ENCODE data around the gene HDAC9. TPM values are rescaled to one million over a fixed set of nuclear protein-coding genes. Genes with fewer than 3 reads are reported as not detected.

HDAC9 gene
- total and polyA plus RNA-seq, 2 of the 13 experiments (the other 11 are each of a cell fraction or from before 2014, with no cell fraction given): 0.05 to 0.07 TPM

GRCh38 chr7:19015098-19015497 is 519.5 kb downstream of the HDAC9 start:
- intact Hi-C loops (cut with micrococcal nuclease; ENCODE audit: unreplicated experiment): no loop called here
- 17% methylated on average over 3 of the region's 3 CpGs for WGBS (ENCODE audit: low lambda C conversion rate)
- Histone ChIP-seq H3K27ac (ENCODE audit: extremely low read length, insufficient read depth, low read length) (no peak overlapping the region), H3K9ac (ENCODE audit: insufficient read depth, low read depth, low read length) (no peak overlapping the region), H3K27me3 (ENCODE audit: control insufficient read depth in 1 of 2, insufficient read depth in 2 of 2, low read length in 2 of 2) (no peaks in the 10 kb centered on the region), H3K4me3 (replicated peaks in 1 of 3; ENCODE audit: insufficient read depth in 1 of 3, low read depth in 2 of 3, low read length in 3 of 3) (no peak overlapping the region), H3K4me1 (ENCODE audit: insufficient read depth, low read length) (no peaks in the 10 kb centered on the region), H3K4me2 (ENCODE audit: low read depth, low read length) (no peak overlapping the region), H3K36me3 (replicated peaks in 1 of 2; ENCODE audit: control insufficient read depth in 1 of 2, insufficient read depth in 2 of 2, low read length in 2 of 2) (no peaks in the 10 kb centered on the region), H3K9me3 (ENCODE audit: low read length) (peaks cover 86% of the 10 kb centered on the region), H3K79me2 (ENCODE audit: insufficient read depth, low read length) (no peaks in the 10 kb centered on the region), H4K20me1 (ENCODE audit: insufficient read depth, low read length) (no peaks in the 10 kb centered on the region), H2AFZ (ENCODE audit: low read length) (no peak overlapping the region)
- TF ChIP-seq ZNF746 (CRISPR knock-in tag; IDR thresholded peaks at IDR 0.05): no peak
- no peak for TF ChIP-seq NONO (IDR thresholded peaks at IDR 0.05)
- no peak for TF ChIP-seq NONO (CRISPR knock-in tag; conservative IDR thresholded peaks at IDR 0.05)
- TF ChIP-seq MXD4 (CRISPR knock-in tag; IDR thresholded peaks at IDR 0.05): no peak
- TF ChIP-seq RBM22 (optimal IDR thresholded peaks at IDR 0.05; ENCODE audit: low read length): no peak
- no peak for TF ChIP-seq DZIP1 (CRISPR knock-in tag; IDR thresholded peaks at IDR 0.05)
- no peak for TF ChIP-seq ZNF713 (CRISPR knock-in tag; IDR thresholded peaks at IDR 0.05)
- no peak for TF ChIP-seq MTF1 (CRISPR knock-in tag; IDR thresholded peaks at IDR 0.05)
- no peak for TF ChIP-seq SIX4 (CRISPR knock-in tag; IDR thresholded peaks at IDR 0.05)
- no peak for TF ChIP-seq FOXP1 (IDR thresholded peaks at IDR 0.05)
- no peak for TF ChIP-seq FOXP1 (CRISPR knock-in tag; IDR thresholded peaks at IDR 0.05)
- in situ Hi-C loops (cut with HindIII; ENCODE audit: extremely low pct_ligation_motif_present, low pct_unique_long_range_greater_than_20kb): no loop called here
- BruUV-seq (replicated peaks): no TSS peak
- FAIRE-seq: no peak
- ChIA-PET POLR2A (no interaction called here), CTCF (ENCODE audit: low intra/inter-chr PET ratio, low total read pairs) (no interaction called here)
- DNase-seq (ENCODE audit: low spot score): no peak
- no peak for ATAC-seq
